Measurements from ENCODE around the gene ADM2.

ADM2 gene

DNA sequence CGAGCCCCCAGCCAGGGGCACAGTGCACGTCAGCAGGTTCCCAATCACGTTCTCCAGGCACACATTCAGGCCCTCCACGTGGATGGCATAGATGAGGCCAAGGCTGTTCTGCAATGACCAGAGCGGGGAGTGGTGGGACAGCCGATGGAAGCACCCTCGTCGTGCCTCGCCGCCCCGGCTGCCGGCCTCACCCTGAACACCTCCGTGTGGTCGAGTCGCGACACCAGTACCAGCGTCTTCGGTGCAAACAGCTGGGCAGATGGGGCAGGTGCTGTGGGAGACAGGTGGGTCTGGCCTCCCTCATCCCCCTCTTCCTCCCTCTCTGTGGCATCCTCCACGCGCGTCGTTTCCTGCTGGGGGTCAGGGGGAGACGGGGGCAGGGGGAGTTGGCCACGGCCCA, 14.0 kb upstream of the ADM2 start:
- H3K4me1 ChIP-seq (ENCODE audit: insufficient read depth, low read length), result peaks cover under 1% of the 10 kb centered on the region
- H3K4me3 ChIP-seq (ENCODE audit: low read length), result no peak overlapping the region
- H3K36me3 ChIP-seq (ENCODE audit: insufficient read depth, low read length), result peaks cover 56% of the 10 kb centered on the region
- H3K27me3 ChIP-seq (ENCODE audit: insufficient read depth, low read length), result no peaks in the 10 kb centered on the region
- H2AFZ ChIP-seq (ENCODE audit: low read depth, low read length), result no peak overlapping the region
- no peaks in the 10 kb centered on the region for H3K9me3 ChIP-seq (ENCODE audit: low read length)

- Histone ChIP-seq H3K4me1 (ENCODE audit: insufficient read depth, low read length) (peaks cover 2% of the 10 kb centered on the region), H3K36me3 (ENCODE audit: insufficient read depth, low read length) (peaks cover 53% of the 10 kb centered on the region), H3K9me3 (ENCODE audit: low read length) (no peaks in the 10 kb centered on the region), H3K4me3 (ENCODE audit: low read length) (no peak overlapping the region), H2AFZ (ENCODE audit: low read depth, low read length) (no peak overlapping the region), H3K27me3 (ENCODE audit: insufficient read depth, low read length) (no peaks in the 10 kb centered on the region)
Measured at GRCh38 chr22:50467773-50468440, 13.4 kb upstream of the ADM2 start.

GRCh38 chr22:50468626-50469025, 12.7 kb upstream of the ADM2 start:
- Histone ChIP-seq H3K9me3 (ENCODE audit: low read length) (no peaks in the 10 kb centered on the region), H3K27me3 (ENCODE audit: insufficient read depth, low read length) (no peaks in the 10 kb centered on the region), H3K4me1 (ENCODE audit: insufficient read depth, low read length) (peaks cover 9% of the 10 kb centered on the region), H2AFZ (ENCODE audit: low read depth, low read length) (no peak overlapping the region), H3K4me3 (ENCODE audit: low read length) (no peak overlapping the region), H3K36me3 (ENCODE audit: insufficient read depth, low read length) (peaks cover 46% of the 10 kb centered on the region)

- Histone ChIP-seq H2AFZ (ENCODE audit: low read depth, low read length) (no peak overlapping the region), H3K9me3 (ENCODE audit: low read length) (no peaks in the 10 kb centered on the region), H3K4me1 (ENCODE audit: insufficient read depth, low read length) (peaks cover 13% of the 10 kb centered on the region), H3K27me3 (ENCODE audit: insufficient read depth, low read length) (no peaks in the 10 kb centered on the region), H3K36me3 (ENCODE audit: insufficient read depth, low read length) (peaks cover 36% of the 10 kb centered on the region), H3K4me3 (ENCODE audit: low read length) (no peak overlapping the region)
Measured at GRCh38 chr22:50469377-50470305, 11.7 kb upstream of the ADM2 start.

GRCh38 chr22:50470491-50470890, 10.9 kb upstream of the ADM2 start:
- Histone ChIP-seq H3K36me3 (ENCODE audit: insufficient read depth, low read length) (peaks cover 27% of the 10 kb centered on the region), H3K4me1 (ENCODE audit: insufficient read depth, low read length) (peaks cover 16% of the 10 kb centered on the region), H3K9me3 (ENCODE audit: low read length) (no peaks in the 10 kb centered on the region), H3K4me3 (ENCODE audit: low read length) (no peak overlapping the region), H3K27me3 (ENCODE audit: insufficient read depth, low read length) (no peaks in the 10 kb centered on the region), H2AFZ (ENCODE audit: low read depth, low read length) (no peak overlapping the region)

GRCh38 chr22:50471197-50471847, 10.0 kb upstream of the ADM2 start:
- H3K27me3 ChIP-seq (ENCODE audit: insufficient read depth, low read length), result no peaks in the 10 kb centered on the region
- peaks cover 20% of the 10 kb centered on the region for H3K36me3 ChIP-seq (ENCODE audit: insufficient read depth, low read length)
- no peak overlapping the region for H3K4me3 ChIP-seq (ENCODE audit: low read length)
- H2AFZ ChIP-seq (ENCODE audit: low read depth, low read length), result no peak overlapping the region
- peaks cover 18% of the 10 kb centered on the region for H3K4me1 ChIP-seq (ENCODE audit: insufficient read depth, low read length)
- H3K9me3 ChIP-seq (ENCODE audit: low read length), result no peaks in the 10 kb centered on the region

DNA sequence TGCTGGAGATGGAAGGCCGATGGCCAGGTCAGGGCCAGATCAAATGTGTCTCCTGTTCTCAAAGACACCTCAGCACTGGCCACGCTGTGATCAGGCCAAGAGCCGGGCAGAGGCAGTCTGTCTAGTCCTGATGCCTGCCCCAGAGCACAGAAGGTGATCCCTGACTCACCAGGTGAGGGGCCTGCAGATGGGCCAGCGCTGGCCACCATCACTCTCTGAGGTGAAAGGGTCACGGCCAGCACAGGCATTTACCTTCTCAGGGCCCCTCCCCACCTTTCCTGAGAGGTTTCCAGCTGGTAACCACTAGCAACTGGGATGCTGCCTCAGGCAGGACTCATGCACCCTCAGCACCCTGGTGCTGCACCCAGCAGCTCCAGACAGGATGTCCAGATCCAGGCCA, 9.4 kb upstream of the ADM2 start:
- Histone ChIP-seq H3K27me3 (ENCODE audit: insufficient read depth, low read length) (no peaks in the 10 kb centered on the region), H2AFZ (ENCODE audit: low read depth, low read length) (no peak overlapping the region), H3K4me1 (ENCODE audit: insufficient read depth, low read length) (peaks cover 18% of the 10 kb centered on the region), H3K36me3 (ENCODE audit: insufficient read depth, low read length) (peaks cover 14% of the 10 kb centered on the region), H3K4me3 (ENCODE audit: low read length) (no peak overlapping the region), H3K9me3 (ENCODE audit: low read length) (no peaks in the 10 kb centered on the region)

DNA sequence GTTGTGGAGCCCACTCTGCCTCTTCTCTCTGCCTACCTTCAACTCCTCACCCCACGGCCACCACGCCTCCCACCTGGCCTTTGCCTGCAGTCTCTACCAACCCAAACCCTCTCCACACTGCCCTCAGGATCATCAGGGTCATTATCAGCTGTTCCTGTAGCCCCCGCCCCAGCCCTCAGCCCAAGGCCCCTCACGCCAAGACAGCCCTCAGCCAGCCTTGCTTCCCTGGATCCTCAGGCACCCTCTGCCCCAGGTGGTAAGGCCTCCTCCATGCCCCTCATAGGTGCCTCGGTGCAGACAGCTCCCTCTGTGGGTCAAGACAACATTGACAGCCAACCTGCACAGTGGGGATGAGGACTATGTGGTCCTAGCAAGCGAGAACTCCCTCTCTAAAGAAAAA, 8.3 kb upstream of the ADM2 start:
- Histone ChIP-seq H3K4me3 (ENCODE audit: low read length) (peak overlapping the region; percentile 85), H2AFZ (ENCODE audit: low read depth, low read length) (no peak overlapping the region), H3K4me1 (ENCODE audit: insufficient read depth, low read length) (peaks cover 18% of the 10 kb centered on the region), H3K27me3 (ENCODE audit: insufficient read depth, low read length) (no peaks in the 10 kb centered on the region), H3K36me3 (ENCODE audit: insufficient read depth, low read length) (peaks cover 4% of the 10 kb centered on the region), H3K9me3 (ENCODE audit: low read length) (no peaks in the 10 kb centered on the region)

- peaks cover 4% of the 10 kb centered on the region for H3K36me3 ChIP-seq (ENCODE audit: insufficient read depth, low read length)
- H3K9me3 ChIP-seq (ENCODE audit: low read length), result no peaks in the 10 kb centered on the region
- H3K4me1 ChIP-seq (ENCODE audit: insufficient read depth, low read length), result peaks cover 18% of the 10 kb centered on the region
- peaks cover 5% of the 10 kb centered on the region for H3K27me3 ChIP-seq (ENCODE audit: insufficient read depth, low read length)
- no peak overlapping the region for H2AFZ ChIP-seq (ENCODE audit: low read depth, low read length)
- peak overlapping the region; percentile 85 for H3K4me3 ChIP-seq (ENCODE audit: low read length)
Measured at GRCh38 chr22:50473855-50474671, 7.3 kb upstream of the ADM2 start.

DNA sequence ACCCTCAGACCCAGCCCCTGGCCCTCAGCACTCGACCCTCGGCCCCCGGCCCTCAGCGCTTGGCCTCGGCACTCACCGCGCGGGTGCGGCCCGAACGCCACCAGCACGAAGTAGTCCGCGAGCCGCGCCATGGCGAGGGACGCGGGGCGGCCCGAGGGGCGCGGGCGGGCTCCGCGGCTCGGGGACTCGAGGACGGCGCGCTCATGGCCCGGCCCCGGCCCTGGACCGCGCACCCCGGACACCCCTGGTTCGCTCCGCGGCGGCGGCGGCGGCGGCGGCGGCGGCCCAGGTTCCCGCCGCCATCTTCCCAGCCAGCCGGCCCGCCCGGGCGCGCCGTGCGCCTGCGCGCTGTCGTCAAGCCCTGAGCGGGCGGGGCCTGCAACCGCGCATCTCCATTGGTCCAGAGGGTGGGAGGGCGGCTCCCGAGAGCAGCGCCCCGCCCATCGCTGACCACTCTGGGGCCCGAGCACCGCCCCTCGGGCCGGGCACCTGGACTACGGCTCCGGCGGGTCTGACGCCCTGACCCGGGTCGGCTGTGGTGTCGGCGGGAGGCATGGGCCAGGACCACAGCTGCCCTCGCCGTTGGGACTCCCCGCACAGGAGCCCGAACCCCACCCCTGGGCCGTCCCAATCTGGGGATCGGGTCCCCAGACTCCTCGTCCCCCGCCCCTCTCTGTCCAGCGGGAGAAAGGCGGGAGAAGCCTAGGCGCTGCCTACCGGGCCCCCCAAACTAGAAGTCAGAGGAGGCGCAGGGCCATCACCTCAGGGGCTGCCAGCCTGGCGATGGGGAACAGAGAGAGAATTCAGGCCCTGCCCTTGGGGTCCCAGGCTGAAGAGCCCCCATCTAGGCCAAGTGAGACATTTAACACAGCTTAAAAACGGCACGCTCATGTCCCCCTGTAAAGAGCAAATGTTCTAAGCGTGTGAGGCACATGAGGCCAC, 6.4 kb upstream of the ADM2 start, which contains the start of gene SBF1:
SBF1 (minus strand) TSS at position 326 of the 942 bp plus-strand sequence; CDS start at position 131, 195 bp downstream.
- peak within 1 kb of the TSS; percentile 83 for H2AFZ ChIP-seq (ENCODE audit: low read depth, low read length)
- peaks cover 4% of the 10 kb centered on the region for H3K36me3 ChIP-seq (ENCODE audit: insufficient read depth, low read length)
- H3K4me3 ChIP-seq (ENCODE audit: low read length), result peak within 1 kb of the TSS; percentile 85
- peaks cover 9% of the 10 kb centered on the region for H3K27me3 ChIP-seq (ENCODE audit: insufficient read depth, low read length)
- H3K9me3 ChIP-seq (ENCODE audit: low read length), result peaks cover 3% of the 10 kb centered on the region
- peaks cover 18% of the 10 kb centered on the region for H3K4me1 ChIP-seq (ENCODE audit: insufficient read depth, low read length)

- peak overlapping the region; percentile 85 for H3K4me3 ChIP-seq (ENCODE audit: low read length)
- peaks cover 15% of the 10 kb centered on the region for H3K27me3 ChIP-seq (ENCODE audit: insufficient read depth, low read length)
- peaks cover 8% of the 10 kb centered on the region for H3K9me3 ChIP-seq (ENCODE audit: low read length)
- peaks cover 18% of the 10 kb centered on the region for H3K4me1 ChIP-seq (ENCODE audit: insufficient read depth, low read length)
- H3K36me3 ChIP-seq (ENCODE audit: insufficient read depth, low read length), result peaks cover 4% of the 10 kb centered on the region
- H2AFZ ChIP-seq (ENCODE audit: low read depth, low read length), result peak overlapping the region; percentile 83
Measured at GRCh38 chr22:50475652-50476002, 5.7 kb upstream of the ADM2 start.

DNA sequence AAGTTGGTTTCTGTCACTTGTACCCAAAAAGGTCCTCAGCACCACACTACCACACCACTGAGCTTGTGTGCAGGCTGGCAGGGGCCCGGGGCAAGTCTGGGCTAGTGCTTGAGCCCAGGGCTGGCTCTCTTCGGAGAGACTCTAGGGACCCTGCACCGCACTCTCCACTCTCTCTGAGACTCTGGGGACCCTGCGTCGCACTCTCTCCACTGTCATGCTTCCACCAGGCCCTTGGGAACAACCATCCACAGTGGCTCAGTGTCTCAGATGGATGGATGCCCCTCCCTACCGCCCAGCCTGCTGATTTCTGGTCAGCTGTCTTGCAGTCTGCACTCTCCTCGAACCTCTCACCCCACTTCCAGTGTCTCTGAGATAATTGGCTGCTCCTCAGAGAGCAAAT, 4.5 kb upstream of the ADM2 start:
- H3K4me1 ChIP-seq (ENCODE audit: insufficient read depth, low read length), result peaks cover 18% of the 10 kb centered on the region
- no peak overlapping the region for H2AFZ ChIP-seq (ENCODE audit: low read depth, low read length)
- H3K9me3 ChIP-seq (ENCODE audit: low read length), result peaks cover 8% of the 10 kb centered on the region
- H3K4me3 ChIP-seq (ENCODE audit: low read length), result no peak overlapping the region
- peaks cover 4% of the 10 kb centered on the region for H3K36me3 ChIP-seq (ENCODE audit: insufficient read depth, low read length)
- peaks cover 25% of the 10 kb centered on the region for H3K27me3 ChIP-seq (ENCODE audit: insufficient read depth, low read length)
